Skin epidermis (tissue), 12 donors: ENCODE data around the gene PRKCQ.
A peak's percentile ranks its signal among the peaks of the same experiment; 100 is the strongest.
"Not testable (repeated sequence)": the region's sequence is repeated elsewhere in the genome, so short reads cannot be mapped to it uniquely, and the experiment has no call there.

Experiments
- H3K27ac ChIP-seq, 21 experiments: fragments of 200-600 bp; sonication (generic) in 11 of 21; one replicate each; pipeline ENCODE4 v1.5.0; 2020; ENCODE audit warnings: mild to moderate bottlenecking in 3 of 21, inconsistent platforms in 2 of 21, moderate library complexity in 2 of 21
- H3K4me3 ChIP-seq, 7 experiments: fragments of 200-600 bp; sonication (generic) in 2 of 7; one replicate each; pipeline ENCODE4 v1.5.0; 2020; ENCODE audit warnings: inconsistent platforms in 2 of 7, mild to moderate bottlenecking in 2 of 7, moderate library complexity in 1 of 7

PRKCQ gene

GRCh38 chr10:6598679-6599078 is 18.6 kb upstream of the PRKCQ start:
- Histone ChIP-seq H3K4me3 (no peak overlapping the region), H3K27ac (no peak overlapping the region)

GRCh38 chr10:6597478-6597877 is 17.4 kb upstream of the PRKCQ start:
- H3K27ac ChIP-seq, result no peak overlapping the region
- no peak overlapping the region for H3K4me3 ChIP-seq

GRCh38 chr10:6595499-6595898 is 15.4 kb upstream of the PRKCQ start:
- Histone ChIP-seq H3K4me3 (no peak overlapping the region), H3K27ac (no peak overlapping the region)

GRCh38 chr10:6593241-6593671 is 13.2 kb upstream of the PRKCQ start:
- H3K27ac ChIP-seq, result peak overlapping the region in 3 of 21 experiments; percentile 3 to 75 (median 25)
- no peak overlapping the region for H3K4me3 ChIP-seq

GRCh38 chr10:6592080-6592479 is 12.0 kb upstream of the PRKCQ start:
- H3K27ac ChIP-seq, result peak overlapping the region in 5 of 21 experiments; percentile 21 to 75 (median 37)
- no peak overlapping the region for H3K4me3 ChIP-seq

GRCh38 chr10:6591668-6592067 is 11.6 kb upstream of the PRKCQ start:
- H3K27ac ChIP-seq, result peak overlapping the region in 4 of 21 experiments; percentile 31 to 52 (median 38)
- no peak overlapping the region for H3K4me3 ChIP-seq

GRCh38 chr10:6590100-6590499 is 10.0 kb upstream of the PRKCQ start:
- Histone ChIP-seq H3K27ac (peak overlapping the region in 1 of 21 experiments; percentile 52), H3K4me3 (no peak overlapping the region)

GRCh38 chr10:6589287-6590094 is 9.4 kb upstream of the PRKCQ start:
- H3K4me3 ChIP-seq, result no peak overlapping the region
- H3K27ac ChIP-seq, result no peak overlapping the region

GRCh38 chr10:6588845-6589244 is 8.8 kb upstream of the PRKCQ start:
- H3K4me3 ChIP-seq, result no peak overlapping the region
- H3K27ac ChIP-seq, result no peak overlapping the region

- Histone ChIP-seq H3K27ac (no peak overlapping the region), H3K4me3 (no peak overlapping the region)
Observed at GRCh38 chr10:6588082-6588481, 8.0 kb upstream of the PRKCQ start.

GRCh38 chr10:6586501-6586900 is 6.4 kb upstream of the PRKCQ start:
- Histone ChIP-seq H3K27ac (peak overlapping the region in 1 of 21 experiments; percentile 39), H3K4me3 (no peak overlapping the region)

- peak overlapping the region in 5 of 21 experiments; percentile 5 to 92 (median 26) for H3K27ac ChIP-seq
Observed at GRCh38 chr10:6583447-6583846, 3.4 kb upstream of the PRKCQ start.

GRCh38 chr10:6582913-6583312 is 2.8 kb upstream of the PRKCQ start:
- H3K4me3 ChIP-seq, result not testable (repeated sequence)
- H3K27ac ChIP-seq, result peak overlapping the region in 4 of 21 experiments; percentile 3 to 92 (median 48)

More at GRCh38 chr10:6583447-6583846, 3.4 kb upstream of the PRKCQ start:
- peak overlapping the region in 2 of 7 experiments; percentile 3 to 22 for H3K4me3 ChIP-seq

- Histone ChIP-seq H3K27ac (peak overlapping the region in 3 of 21 experiments; percentile 73 to 92 (median 82)), H3K4me3 (no peak overlapping the region)
Observed at GRCh38 chr10:6582298-6582697, 2.2 kb upstream of the PRKCQ start.

- Histone ChIP-seq H3K4me3 (peak overlapping the region in 1 of 7 experiments; percentile 40), H3K27ac (peak overlapping the region in 6 of 21 experiments; percentile 4 to 95 (median 88))
Observed at GRCh38 chr10:6581778-6582228, 1.7 kb upstream of the PRKCQ start.

- Histone ChIP-seq H3K4me3 (peak overlapping the region in 6 of 7 experiments; percentile 40 to 61 (median 48)), H3K27ac (peak overlapping the region in 9 of 21 experiments; percentile 4 to 95 (median 85))
Observed at GRCh38 chr10:6581223-6581622, 1.1 kb upstream of the PRKCQ start.

GRCh38 chr10:6580279-6581029 is 378 bp upstream of the PRKCQ start:
- H3K4me3 ChIP-seq, result peak overlapping the region; percentile 40 to 63 (median 49)
- peak overlapping the region in 19 of 21 experiments; percentile 16 to 95 (median 80) for H3K27ac ChIP-seq

GRCh38 chr10:6579183-6579903 is 733 bp downstream of the PRKCQ start:
- H3K27ac ChIP-seq, result peak overlapping the region in 16 of 21 experiments; percentile 25 to 95 (median 79)
- peak overlapping the region; percentile 40 to 63 (median 49) for H3K4me3 ChIP-seq

GRCh38 chr10:6578795-6579182 is 1.3 kb downstream of the PRKCQ start:
- Histone ChIP-seq H3K4me3 (peak overlapping the region in 6 of 7 experiments; percentile 40 to 63 (median 54)), H3K27ac (peak overlapping the region in 14 of 21 experiments; percentile 14 to 95 (median 79))
